GM12874 (cell line): Measurements from ENCODE around the gene ARHGAP22.

Experiments used
- TF ChIP-seq, protein P1 (sequence below): IDR thresholded peaks from 2 replicates; pipeline ENCODE4 v1.5.1; 2011; ENCODE audit warnings: low read depth, mild to moderate bottlenecking, control low read depth, low read length, moderate library complexity; ENCODE audit not compliant: insufficient read depth

ARHGAP22 gene

DNA sequence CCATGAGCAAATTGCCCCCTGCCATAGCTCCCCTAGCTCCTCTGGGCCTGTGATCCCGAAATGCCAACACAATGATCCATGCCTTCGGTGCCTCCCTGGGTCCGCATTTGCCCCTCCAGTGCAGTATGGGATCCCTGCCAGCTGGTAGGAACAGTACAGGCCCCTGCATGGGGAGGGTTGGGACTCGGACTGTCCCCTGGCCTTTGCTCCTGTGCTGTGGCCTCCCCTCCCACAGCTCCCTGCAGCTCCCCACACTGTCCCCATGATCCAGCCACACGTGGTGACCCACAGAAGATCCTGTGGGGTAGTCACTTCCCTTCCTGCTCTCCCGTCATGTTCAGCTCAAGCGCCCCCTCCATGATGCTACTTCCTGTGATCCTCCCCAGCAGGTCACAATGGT lies 158.1 kb downstream of the ARHGAP22 start:
- TF ChIP-seq, protein P1, sequence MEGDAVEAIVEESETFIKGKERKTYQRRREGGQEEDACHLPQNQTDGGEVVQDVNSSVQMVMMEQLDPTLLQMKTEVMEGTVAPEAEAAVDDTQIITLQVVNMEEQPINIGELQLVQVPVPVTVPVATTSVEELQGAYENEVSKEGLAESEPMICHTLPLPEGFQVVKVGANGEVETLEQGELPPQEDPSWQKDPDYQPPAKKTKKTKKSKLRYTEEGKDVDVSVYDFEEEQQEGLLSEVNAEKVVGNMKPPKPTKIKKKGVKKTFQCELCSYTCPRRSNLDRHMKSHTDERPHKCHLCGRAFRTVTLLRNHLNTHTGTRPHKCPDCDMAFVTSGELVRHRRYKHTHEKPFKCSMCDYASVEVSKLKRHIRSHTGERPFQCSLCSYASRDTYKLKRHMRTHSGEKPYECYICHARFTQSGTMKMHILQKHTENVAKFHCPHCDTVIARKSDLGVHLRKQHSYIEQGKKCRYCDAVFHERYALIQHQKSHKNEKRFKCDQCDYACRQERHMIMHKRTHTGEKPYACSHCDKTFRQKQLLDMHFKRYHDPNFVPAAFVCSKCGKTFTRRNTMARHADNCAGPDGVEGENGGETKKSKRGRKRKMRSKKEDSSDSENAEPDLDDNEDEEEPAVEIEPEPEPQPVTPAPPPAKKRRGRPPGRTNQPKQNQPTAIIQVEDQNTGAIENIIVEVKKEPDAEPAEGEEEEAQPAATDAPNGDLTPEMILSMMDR = no peak

DNA sequence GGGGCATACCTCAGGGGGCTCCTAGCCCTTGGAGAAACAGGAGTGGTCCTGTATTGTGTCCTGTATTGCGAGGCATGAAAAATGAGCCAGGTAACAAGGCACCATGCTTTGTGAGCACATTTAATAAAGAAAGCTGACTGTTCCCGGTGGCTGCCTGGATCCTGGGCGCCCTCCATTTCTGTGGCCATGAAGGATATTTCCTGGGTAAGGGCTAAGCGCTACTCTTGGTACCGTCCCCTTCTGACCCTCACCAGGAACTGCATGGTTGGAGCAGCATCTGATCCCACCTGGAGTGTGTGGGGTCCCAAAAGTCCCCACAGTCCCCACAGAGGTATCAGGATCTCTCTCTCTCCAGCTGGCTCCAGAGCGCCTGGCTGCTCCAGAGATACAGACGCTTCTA lies 158.9 kb downstream of the ARHGAP22 start:
- TF ChIP-seq, protein P1 = no peak

DNA sequence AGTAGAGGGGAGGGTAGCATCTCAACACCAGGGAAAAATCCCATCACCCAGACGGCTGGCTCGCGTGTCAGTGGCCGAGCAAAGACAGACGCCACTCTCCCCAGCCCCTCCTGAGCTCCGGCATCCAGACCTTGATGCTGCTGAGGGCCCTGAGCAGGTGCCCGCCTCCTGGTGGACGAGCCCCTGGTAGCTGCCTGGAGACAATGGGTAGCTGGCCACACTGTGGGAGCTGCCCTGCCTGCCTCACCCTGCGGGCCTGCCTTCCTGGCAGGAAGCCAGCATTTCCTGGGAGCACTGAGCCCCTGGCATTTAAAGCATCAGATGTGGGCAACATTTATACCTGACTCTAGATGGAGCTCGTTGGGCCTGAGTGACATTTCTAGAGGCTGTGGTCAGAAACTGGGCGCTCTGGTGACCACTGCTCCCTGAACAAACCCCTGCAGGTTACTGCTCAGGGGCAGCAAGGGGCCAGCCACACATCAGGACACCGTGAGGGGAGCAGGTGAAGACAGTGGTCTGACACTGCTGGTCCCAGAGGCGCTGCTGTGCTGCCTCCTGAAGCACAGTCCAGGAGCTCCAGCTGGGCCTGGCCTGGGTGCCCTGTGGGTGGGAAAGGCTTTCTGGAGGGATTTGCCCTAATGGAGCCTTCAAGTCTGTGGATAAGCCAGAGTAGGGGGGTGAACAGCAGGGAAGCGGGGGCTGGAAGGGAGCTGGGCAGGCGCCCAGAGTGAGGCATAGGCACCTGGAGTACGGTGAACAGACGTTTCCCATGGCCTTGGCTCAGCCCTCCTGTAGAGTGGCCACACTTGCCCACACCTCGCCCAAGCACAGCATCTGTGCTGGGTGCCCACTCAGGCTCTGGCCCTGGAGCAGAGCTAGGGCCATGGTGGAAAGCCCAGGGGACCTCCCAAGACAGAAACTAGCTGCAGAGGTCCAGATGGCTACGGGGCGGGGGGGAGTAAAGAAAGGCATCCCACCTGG lies 159.7 kb downstream of the ARHGAP22 start:
- TF ChIP-seq, protein P1 = no peak

DNA sequence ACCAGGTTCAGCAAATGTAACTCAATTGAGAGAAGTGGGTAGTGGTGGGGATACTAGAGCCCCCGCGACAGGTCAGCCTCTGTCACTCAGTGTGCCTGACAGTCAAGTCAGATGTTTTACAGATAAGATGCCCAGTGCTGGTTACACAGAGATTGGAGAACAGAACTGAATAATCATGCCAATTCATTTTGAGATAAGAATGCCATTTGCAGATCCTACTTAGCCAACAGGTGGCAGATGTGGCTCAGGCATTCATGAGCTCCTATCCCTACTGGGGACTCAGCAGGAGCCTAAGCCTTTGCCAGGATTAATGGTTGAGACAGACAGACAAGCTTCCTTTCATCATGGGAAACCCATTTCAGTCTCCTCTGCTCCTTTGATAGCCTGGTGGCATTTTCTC lies 160.6 kb downstream of the ARHGAP22 start:
- TF ChIP-seq, protein P1 = no peak

DNA sequence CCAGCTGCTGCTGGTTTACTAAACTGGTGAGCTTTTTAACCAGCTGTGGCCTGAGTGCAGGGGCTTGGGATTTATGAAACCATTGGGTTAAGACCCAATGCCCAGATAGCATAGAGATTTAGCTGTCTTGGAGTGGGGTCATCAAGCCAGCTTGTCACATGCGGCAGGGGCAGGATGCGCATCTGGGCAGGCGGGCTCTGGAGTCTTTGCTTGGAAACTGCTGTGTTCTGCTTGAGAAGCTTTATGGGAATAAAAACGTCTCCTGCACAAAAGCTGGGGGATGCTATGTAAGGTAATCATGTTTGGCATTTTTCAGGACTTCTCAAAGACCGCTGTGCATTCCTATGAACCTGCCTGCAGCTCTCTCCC lies 162.1 kb downstream of the ARHGAP22 start:
- TF ChIP-seq, protein P1 = no peak

DNA sequence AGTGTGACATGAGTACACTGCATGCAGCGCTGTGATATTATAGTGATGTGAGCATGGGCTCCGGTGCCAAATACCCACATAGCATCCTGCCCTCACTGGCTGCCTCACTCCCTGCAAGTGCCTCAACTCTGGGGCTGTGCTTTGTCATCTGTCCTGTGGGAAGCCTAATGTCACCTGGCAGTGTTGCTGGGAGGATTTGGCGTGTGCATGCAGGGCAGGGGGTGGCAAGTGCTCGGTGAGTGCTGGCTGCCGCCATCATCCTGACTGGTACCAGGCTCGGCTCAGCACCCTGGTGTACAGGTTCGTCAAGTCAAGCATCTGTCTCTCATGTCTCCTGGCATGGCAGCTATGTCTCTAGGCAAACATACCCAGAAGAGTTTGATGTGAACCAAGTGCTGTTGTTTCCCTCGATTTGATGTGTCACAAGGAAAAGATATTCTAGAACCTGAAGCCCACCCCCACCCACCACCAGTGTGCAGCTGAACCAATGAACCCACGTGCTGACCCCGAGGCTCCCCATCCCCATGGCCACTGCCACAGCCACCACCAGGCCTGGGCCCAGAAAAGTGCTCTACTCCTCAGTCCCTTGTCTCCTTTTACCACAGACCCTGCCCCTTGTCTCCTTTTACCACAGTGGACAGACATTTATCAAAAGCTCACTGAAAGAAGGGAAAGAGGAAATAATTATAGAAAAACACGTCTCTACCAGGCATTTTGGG lies 162.6 kb downstream of the ARHGAP22 start:
- TF ChIP-seq, protein P1 = no peak

DNA sequence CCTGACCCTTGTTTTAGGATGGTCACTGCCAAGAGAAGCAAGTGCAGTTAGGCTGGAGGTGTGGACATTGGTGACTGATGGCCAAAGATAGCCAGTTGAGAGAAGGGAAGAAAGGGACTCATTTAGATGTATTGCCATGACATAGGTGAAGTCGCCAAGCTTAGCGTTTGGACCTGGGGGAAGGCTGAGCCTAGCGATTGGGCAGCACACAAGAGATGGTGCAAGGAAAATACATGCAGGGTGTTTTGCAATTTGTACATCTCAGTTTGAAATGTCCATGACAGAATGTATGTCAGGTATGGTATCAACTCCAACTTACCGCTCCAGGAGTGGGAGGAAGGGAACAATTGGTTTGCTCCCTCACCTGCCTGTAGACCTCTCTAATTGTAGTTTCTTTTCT lies 164.1 kb downstream of the ARHGAP22 start:
- TF ChIP-seq, protein P1 = no peak
